LoVo (cell line): Measurements from ENCODE around the gene PPARA.
"Not testable (repeated sequence)": the region's sequence is repeated elsewhere in the genome, so short reads cannot be mapped to it uniquely, and the experiment has no call there.

Experiments
- DNase-seq: peaks from one replicate; pipeline ENCODE4 v3.0.0-alpha.2; 2016; ENCODE audit warnings: low spot score

Gene PPARA

GRCh38 chr22:46127556-46127955 lies 22.8 kb upstream of the PPARA start:
- DNase-seq = no peak

GRCh38 chr22:46128606-46129005 lies 21.7 kb upstream of the PPARA start:
- no peak for DNase-seq

- no peak for DNase-seq
These were observed 20.8 kb upstream of the PPARA start for GRCh38 chr22:46129390-46130041.

- no peak for DNase-seq
These were observed 19.2 kb upstream of the PPARA start for GRCh38 chr22:46131151-46131587.

GRCh38 chr22:46132193-46132829 lies 18.0 kb upstream of the PPARA start:
- DNase-seq = not testable (repeated sequence)

- DNase-seq = no peak
These were observed 17.3 kb upstream of the PPARA start for GRCh38 chr22:46132830-46133587.

GRCh38 chr22:46133588-46133855 lies 16.8 kb upstream of the PPARA start:
- DNase-seq = no peak

- DNase-seq = no peak
These were observed 16.1 kb upstream of the PPARA start for GRCh38 chr22:46134111-46134705.

- DNase-seq = no peak
These were observed 14.5 kb upstream of the PPARA start for GRCh38 chr22:46135611-46136485.

- DNase-seq = no peak
These were observed 13.7 kb upstream of the PPARA start for GRCh38 chr22:46136486-46137217.

GRCh38 chr22:46137218-46137766 lies 13.0 kb upstream of the PPARA start:
- no peak for DNase-seq

- DNase-seq = no peak
These were observed 12.1 kb upstream of the PPARA start for GRCh38 chr22:46138058-46138797.

GRCh38 chr22:46139417-46139816 lies 10.9 kb upstream of the PPARA start:
- not testable (repeated sequence) for DNase-seq

GRCh38 chr22:46139895-46140350 lies 10.4 kb upstream of the PPARA start:
- DNase-seq = no peak

- DNase-seq = no peak
These were observed 9.1 kb upstream of the PPARA start for GRCh38 chr22:46140989-46141928.

- DNase-seq = no peak
These were observed 7.5 kb upstream of the PPARA start for GRCh38 chr22:46142548-46143490.

- no peak for DNase-seq
These were observed 6.7 kb upstream of the PPARA start for GRCh38 chr22:46143491-46144147.
